Endodermal cell (in vitro differentiated cells): ENCODE results near the gene RDM1. TPM values are rescaled to one million over a fixed set of nuclear protein-coding genes. Genes with fewer than 3 reads are reported as not detected.

Experiments
- DNase-seq: peaks from one replicate; pipeline ENCODE4 v3.0.0-alpha.2; 2017
- H3K27ac ChIP-seq: 2 replicates; pipeline ENCODE4 v1.5.1; 2013; ENCODE audit warnings: mild to moderate bottlenecking, low read depth, low read length, moderate library complexity
- H3K27me3 ChIP-seq: 2 replicates; pipeline ENCODE4 v1.6.1; 2013; ENCODE audit warnings: mild to moderate bottlenecking, low read length, moderate library complexity; ENCODE audit not compliant: insufficient read depth, control insufficient read depth, poor library complexity, severe bottlenecking
- H3K36me3 ChIP-seq: 2 replicates; pipeline ENCODE4 v1.7.0; 2013; ENCODE audit warnings: mild to moderate bottlenecking, low read length, moderate library complexity; ENCODE audit not compliant: control insufficient read depth, insufficient read depth
- H3K4me1 ChIP-seq: one replicate; pipeline ENCODE4 v1.7.0; 2013; ENCODE audit warnings: low read length; ENCODE audit not compliant: control insufficient read depth, insufficient read depth
- H3K4me3 ChIP-seq: 2 replicates; pipeline ENCODE4 v1.5.1; 2013; ENCODE audit warnings: mild to moderate bottlenecking, low read length, moderate library complexity
- H3K9ac ChIP-seq: 2 replicates; pipeline ENCODE4 v1.6.1; 2013; ENCODE audit warnings: mild to moderate bottlenecking, low read length, moderate library complexity; ENCODE audit not compliant: poor library complexity, severe bottlenecking; ENCODE audit errors: extremely low read depth
- H3K9me3 ChIP-seq: 2 replicates; pipeline ENCODE4 v1.6.1; 2013; ENCODE audit warnings: mild to moderate bottlenecking, low read length, moderate library complexity; ENCODE audit not compliant: control insufficient read depth
- H3K27ac Mint-ChIP-seq: 2 replicates; pipeline ENCODE4 v1.8.0; 2020; ENCODE audit warnings: mixed read lengths
- H3K27me3 Mint-ChIP-seq: 2 replicates; pipeline ENCODE4 v1.8.0; 2021; ENCODE audit warnings: mild to moderate bottlenecking, mixed read lengths; ENCODE audit not compliant: insufficient read depth
- H3K36me3 Mint-ChIP-seq: 2 replicates; pipeline ENCODE4 v1.8.0; 2020; ENCODE audit warnings: low read depth, mixed read lengths
- H3K4me1 Mint-ChIP-seq: 2 replicates; pipeline ENCODE4 v1.8.0; 2020; ENCODE audit warnings: mixed read lengths
- H3K4me3 Mint-ChIP-seq: 2 replicates; pipeline ENCODE4 v1.8.0; 2020; ENCODE audit warnings: mild to moderate bottlenecking, moderate library complexity, mixed read lengths
- H3K9me3 Mint-ChIP-seq: 2 replicates; pipeline ENCODE4 v1.8.0; 2020; ENCODE audit warnings: mild to moderate bottlenecking, mixed read lengths
- WGBS, 2 experiments: methylation state at CpG; one replicate each; pipeline versions ENCODE4 v1.1.5 to v1.1.7; 2013; ENCODE audit warnings: missing lambda C conversion rate in 2 of 2, mixed read lengths in 1 of 2; ENCODE audit not compliant: insufficient coverage in 1 of 2, insufficient read length in 1 of 2; 5-methylcytosine and 5-hydroxymethylcytosine counted together
- total RNA-seq, 2 donors: library from RNA; stranded (reverse); fragmentation: NEBNext Ultra II Directional in 1 of 2; extraction: Animal tissue kit (Norgen Biotek cat#: 25700) in 1 of 2; gene quantifications; 2 replicates in 1 of 2; 3 replicates in 1 of 2; pipeline ENCODE4 v1.2.1, GENCODE V29; 2021
- TF ChIP-seq, protein P1 (sequence below): fragments of 200-600 bp; sonication (generic); conservative IDR thresholded peaks from 2 replicates; pipeline ENCODE4 v1.5.0; 2021; ENCODE audit warnings: antibody characterized with exemption, mild to moderate bottlenecking

The RDM1 gene
- total RNA-seq, 2 donors from 2014 or later: 5.3 to 14.2 TPM

DNA sequence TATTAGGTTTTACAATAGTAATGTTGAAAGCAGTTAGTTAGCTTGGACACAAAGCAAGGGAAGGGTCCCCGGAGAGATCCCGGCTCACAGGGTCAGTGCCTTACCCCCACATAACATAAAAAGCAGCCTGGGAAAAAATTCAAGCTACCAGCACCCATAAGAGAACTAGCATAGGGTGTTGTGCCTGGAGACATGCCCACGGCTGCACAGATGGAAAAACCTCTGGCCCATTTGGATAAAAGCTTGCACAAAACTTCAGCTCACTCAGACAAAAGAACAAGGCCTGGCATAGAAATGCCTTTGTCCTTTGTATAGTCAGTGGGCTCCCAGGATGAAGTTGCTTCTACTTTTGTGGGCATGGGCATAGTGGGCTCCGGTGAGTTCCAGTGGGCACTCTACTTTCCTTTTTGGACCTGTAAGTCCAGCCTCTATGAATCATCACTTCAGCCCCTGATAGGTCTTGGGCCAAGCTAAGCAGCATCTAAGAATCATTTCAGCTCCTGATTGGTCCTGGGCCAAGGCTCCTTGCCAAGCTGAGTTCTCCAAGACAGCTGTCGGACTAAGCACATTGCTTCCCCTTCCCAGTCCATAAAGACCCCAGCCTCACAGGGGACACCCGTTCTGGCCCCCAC is 1.3 kb upstream of the RDM1 start:
- H3K27ac ChIP-seq: no peak overlapping the region
- no peaks in the 10 kb centered on the region for H3K9me3 Mint-ChIP-seq
- H3K4me3 ChIP-seq: no peak overlapping the region
- no peaks in the 10 kb centered on the region for H3K27me3 ChIP-seq
- no peaks in the 10 kb centered on the region for H3K9me3 ChIP-seq
- no peak overlapping the region for H3K27ac Mint-ChIP-seq
- peaks cover 5% of the 10 kb centered on the region for H3K27me3 Mint-ChIP-seq
- TF ChIP-seq, protein P1, sequence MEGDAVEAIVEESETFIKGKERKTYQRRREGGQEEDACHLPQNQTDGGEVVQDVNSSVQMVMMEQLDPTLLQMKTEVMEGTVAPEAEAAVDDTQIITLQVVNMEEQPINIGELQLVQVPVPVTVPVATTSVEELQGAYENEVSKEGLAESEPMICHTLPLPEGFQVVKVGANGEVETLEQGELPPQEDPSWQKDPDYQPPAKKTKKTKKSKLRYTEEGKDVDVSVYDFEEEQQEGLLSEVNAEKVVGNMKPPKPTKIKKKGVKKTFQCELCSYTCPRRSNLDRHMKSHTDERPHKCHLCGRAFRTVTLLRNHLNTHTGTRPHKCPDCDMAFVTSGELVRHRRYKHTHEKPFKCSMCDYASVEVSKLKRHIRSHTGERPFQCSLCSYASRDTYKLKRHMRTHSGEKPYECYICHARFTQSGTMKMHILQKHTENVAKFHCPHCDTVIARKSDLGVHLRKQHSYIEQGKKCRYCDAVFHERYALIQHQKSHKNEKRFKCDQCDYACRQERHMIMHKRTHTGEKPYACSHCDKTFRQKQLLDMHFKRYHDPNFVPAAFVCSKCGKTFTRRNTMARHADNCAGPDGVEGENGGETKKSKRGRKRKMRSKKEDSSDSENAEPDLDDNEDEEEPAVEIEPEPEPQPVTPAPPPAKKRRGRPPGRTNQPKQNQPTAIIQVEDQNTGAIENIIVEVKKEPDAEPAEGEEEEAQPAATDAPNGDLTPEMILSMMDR: no peak
- no peak overlapping the region for H3K9ac ChIP-seq
- H3K4me3 Mint-ChIP-seq: no peak overlapping the region
- H3K36me3 Mint-ChIP-seq: peaks cover 2% of the 10 kb centered on the region
- no peak for DNase-seq
- no peaks in the 10 kb centered on the region for H3K36me3 ChIP-seq
- peaks cover 22% of the 10 kb centered on the region for H3K4me1 Mint-ChIP-seq
- H3K4me1 ChIP-seq: no peaks in the 10 kb centered on the region
- WGBS, 2 experiments: 88 to 93% methylated on average over 3 to 6 of the region's 6 CpGs

- H3K27ac ChIP-seq: no peak overlapping the region
- Mint-ChIP-seq H3K36me3 (peaks cover 10% of the 10 kb centered on the region), H3K27me3 (peaks cover 2% of the 10 kb centered on the region), H3K4me1 (peaks cover 21% of the 10 kb centered on the region), H3K4me3 (no peak overlapping the region), H3K27ac (no peak overlapping the region), H3K9me3 (no peaks in the 10 kb centered on the region)
- H3K9me3 ChIP-seq: no peaks in the 10 kb centered on the region
- no peaks in the 10 kb centered on the region for H3K36me3 ChIP-seq
- H3K4me3 ChIP-seq: no peak overlapping the region
- DNase-seq: no peak
- TF ChIP-seq, protein P1: no peak
- no peak overlapping the region for H3K9ac ChIP-seq
- H3K27me3 ChIP-seq: no peaks in the 10 kb centered on the region
- H3K4me1 ChIP-seq: no peaks in the 10 kb centered on the region
Observed at GRCh38 chr17:35927714-35928113, 2.9 kb downstream of the RDM1 start.

DNA sequence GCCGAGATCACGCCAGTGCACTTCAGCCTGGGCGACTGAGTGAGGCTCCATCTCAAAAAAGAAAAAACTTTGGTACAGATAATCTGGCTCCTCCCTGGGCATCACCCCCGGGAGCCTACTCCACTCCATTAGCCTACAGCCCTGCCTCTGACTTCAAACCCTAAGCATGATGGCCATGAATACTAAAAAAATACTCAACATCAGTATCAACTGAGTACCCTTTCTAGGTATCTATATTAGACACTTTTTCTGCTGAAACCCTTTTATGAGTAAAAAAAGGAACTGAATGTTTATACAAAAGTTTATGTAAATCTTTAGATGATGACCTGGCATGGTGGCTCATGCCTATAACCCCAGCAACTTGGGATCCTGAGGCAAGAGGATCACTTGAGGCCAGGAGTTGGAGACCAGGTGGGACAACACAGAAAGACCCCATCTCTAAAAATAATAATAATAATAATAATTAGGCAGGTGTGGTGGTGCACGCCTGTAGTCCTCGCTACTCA is 6.9 kb downstream of the RDM1 start:
- H3K4me3 ChIP-seq: no peak overlapping the region
- 81 to 88% methylated on average over 4 to 6 of the region's 6 CpGs for WGBS, 2 experiments
- no peaks in the 10 kb centered on the region for H3K36me3 ChIP-seq
- H3K9me3 Mint-ChIP-seq: no peaks in the 10 kb centered on the region
- no peak overlapping the region for H3K27ac Mint-ChIP-seq
- H3K4me3 Mint-ChIP-seq: no peak overlapping the region
- H3K27me3 ChIP-seq: no peaks in the 10 kb centered on the region
- H3K27ac ChIP-seq: no peak overlapping the region
- peaks cover 10% of the 10 kb centered on the region for H3K36me3 Mint-ChIP-seq
- peaks cover 8% of the 10 kb centered on the region for H3K4me1 Mint-ChIP-seq
- H3K9me3 ChIP-seq: no peaks in the 10 kb centered on the region
- H3K4me1 ChIP-seq: no peaks in the 10 kb centered on the region
- no peaks in the 10 kb centered on the region for H3K27me3 Mint-ChIP-seq
- DNase-seq: no peak
- no peak overlapping the region for H3K9ac ChIP-seq
- TF ChIP-seq, protein P1: no peak
